IPS-11a (cell line): ENCODE data around the gene ME1.
"Not testable (repeated sequence)": the region's sequence is repeated elsewhere in the genome, so short reads cannot be mapped to it uniquely, and the experiment has no call there.

Experiments
- H3K4me3 ChIP-seq: one replicate; pipeline ENCODE4 v1.5.1; 2013; ENCODE audit warnings: low read depth, low read length, control low read depth

Gene ME1

DNA sequence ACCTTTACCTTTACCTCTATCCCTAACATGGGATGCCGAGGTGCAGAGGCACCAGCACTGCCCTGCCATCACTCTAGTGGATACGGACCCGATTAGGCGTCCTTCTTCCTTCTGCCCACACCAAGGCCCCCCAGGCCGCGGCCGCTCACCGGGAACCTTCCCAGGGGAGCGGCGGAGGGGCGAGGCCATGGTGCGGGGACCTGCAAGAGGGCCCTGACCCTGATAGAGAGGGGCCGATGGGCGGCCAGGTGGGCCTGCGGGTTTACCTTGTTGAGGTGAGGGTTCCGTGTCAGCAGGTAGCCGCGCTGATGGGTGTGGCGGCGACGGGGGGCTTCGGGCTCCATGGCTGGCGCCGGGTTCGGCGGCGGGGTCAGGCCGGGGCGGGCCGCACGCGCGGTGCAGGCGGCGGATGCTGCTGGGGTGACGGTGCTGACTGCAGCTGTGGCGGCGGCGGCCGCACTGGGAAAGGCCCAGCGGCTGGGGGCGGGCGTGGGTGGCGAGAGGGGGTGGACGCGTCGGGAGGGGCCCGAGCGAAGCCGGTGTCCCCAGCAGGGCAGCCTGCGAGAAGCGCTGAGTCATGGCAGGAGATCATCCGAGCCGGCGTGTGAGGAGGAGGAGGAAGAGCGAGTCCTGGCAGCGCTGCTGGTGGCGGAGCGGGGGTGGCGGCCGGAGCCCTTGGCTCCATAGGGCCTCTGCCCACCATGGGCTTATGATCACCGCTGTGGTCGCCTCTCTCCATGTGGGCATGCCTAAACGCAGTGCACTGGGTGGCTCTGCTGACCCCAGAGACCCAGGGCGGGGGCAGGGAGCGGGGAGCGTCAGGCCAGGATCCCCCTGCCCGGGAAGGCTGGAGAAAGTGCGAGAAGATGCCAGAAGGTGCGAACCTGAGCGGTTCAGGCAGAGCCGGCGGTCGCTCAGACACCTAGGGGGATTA lies at the start of gene ME1:
Gene ME1, minus strand, starts transcription at position 441 of the 934 bp plus-strand sequence. Its CDS starts 97 bp downstream, at position 344.
- peak within 1 kb of the TSS; percentile 64 for H3K4me3 ChIP-seq

DNA sequence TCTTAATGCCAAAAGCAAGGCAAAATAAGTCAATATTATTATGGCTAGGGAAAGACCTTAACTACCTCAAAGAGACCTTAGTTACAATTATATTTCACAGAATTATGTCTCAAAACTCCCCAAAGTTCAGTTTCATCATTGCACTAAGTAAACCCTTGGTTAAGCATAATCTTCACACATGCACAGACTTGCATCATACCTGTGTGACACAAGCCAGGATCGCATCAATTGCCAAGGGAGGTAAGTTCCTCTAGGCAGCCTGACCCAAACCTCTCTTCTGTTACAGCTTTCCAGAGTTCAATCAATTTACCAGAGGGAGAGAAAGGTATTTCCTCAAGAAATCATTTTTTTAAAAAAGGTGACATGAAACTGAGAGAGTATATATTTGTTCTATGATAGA lies 49.6 kb upstream of the ME1 start:
- no peak overlapping the region for H3K4me3 ChIP-seq

DNA sequence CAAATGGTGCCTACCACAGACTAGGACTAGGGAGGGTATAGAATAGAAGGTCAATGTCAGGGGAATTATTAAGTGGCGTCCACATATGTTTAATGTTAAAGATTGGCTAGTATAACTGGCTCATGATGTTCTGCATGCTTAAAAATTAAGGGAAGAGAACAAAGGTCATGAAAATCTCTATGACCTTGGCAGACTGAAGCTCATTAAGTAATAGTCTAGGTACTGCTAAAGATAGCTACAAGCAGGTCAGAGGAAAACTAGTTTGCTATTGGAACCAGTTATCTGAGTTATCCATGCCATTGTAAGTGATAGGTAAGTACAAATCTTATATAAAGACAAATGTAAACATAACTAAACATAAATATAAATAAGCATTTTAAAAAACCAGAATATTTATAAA lies 48.5 kb upstream of the ME1 start:
- H3K4me3 ChIP-seq, result no peak overlapping the region

DNA sequence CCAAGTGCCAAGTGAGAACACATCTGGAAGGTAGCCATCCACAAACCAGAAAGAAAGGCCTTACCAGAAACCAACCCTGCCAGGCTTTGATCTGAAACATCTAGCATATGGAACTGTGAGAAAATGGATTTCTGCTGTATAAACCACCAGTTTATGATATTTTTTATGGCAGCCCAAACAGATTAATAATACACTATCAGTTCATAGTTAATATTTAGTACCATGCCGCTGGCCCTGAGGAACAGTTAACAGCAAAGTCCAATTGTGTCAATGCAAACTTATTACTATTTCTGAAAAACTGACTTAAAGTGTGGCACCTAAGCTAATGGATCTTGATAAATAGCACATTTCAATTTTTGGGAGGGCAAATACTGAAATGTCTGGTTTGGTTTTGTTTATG lies 46.1 kb upstream of the ME1 start:
- no peak overlapping the region for H3K4me3 ChIP-seq

- no peak overlapping the region for H3K4me3 ChIP-seq
Measured at GRCh38 chr6:83474309-83474708, 43.5 kb upstream of the ME1 start.

DNA sequence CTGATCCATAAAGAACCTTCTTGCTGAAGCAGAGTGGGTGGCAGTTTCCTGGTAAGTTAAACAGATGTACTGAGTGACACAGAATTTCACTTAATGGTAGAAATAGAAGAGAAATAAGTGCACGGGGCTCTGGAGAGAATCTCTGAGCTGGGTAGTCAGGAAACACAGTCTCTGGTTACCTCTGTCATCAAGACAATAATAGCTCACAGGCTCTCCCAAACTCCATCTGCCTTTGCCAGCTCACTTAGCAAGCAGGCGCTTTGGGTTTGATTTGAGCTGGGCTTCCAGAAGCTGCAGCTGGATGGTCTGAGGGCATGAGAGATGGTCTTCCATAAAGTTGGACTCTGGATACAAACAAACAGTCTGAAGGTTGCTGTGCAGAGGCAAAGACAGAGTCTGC lies 41.9 kb upstream of the ME1 start:
- no peak overlapping the region for H3K4me3 ChIP-seq

- H3K4me3 ChIP-seq, result no peak overlapping the region
Measured at GRCh38 chr6:83470587-83470986, 39.7 kb upstream of the ME1 start.

GRCh38 chr6:83470001-83470400 lies 39.1 kb upstream of the ME1 start:
- H3K4me3 ChIP-seq, result no peak overlapping the region

DNA sequence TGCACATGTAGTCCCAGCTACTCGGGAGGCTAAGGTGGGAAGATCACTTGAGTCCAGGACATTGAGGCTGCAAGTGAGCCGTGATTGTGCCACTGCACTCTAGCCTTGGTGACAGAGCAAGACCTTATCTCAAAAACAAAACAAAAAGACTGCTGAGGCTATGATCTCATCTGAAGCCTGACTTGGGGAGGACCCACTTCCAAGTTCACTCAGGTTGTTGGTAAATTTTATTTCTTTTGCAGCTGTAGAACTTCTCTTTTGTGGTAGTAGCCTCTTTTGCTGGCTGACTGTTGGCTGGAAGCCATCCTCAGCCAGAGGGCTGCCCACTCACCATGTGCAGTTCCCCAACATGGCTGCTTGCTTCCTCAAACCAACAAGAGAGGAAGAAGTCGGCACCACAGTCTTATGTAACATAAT lies 36.8 kb upstream of the ME1 start:
- H3K4me3 ChIP-seq, result no peak overlapping the region

- H3K4me3 ChIP-seq, result no peak overlapping the region
Measured at GRCh38 chr6:83466328-83466727, 35.5 kb upstream of the ME1 start.

DNA sequence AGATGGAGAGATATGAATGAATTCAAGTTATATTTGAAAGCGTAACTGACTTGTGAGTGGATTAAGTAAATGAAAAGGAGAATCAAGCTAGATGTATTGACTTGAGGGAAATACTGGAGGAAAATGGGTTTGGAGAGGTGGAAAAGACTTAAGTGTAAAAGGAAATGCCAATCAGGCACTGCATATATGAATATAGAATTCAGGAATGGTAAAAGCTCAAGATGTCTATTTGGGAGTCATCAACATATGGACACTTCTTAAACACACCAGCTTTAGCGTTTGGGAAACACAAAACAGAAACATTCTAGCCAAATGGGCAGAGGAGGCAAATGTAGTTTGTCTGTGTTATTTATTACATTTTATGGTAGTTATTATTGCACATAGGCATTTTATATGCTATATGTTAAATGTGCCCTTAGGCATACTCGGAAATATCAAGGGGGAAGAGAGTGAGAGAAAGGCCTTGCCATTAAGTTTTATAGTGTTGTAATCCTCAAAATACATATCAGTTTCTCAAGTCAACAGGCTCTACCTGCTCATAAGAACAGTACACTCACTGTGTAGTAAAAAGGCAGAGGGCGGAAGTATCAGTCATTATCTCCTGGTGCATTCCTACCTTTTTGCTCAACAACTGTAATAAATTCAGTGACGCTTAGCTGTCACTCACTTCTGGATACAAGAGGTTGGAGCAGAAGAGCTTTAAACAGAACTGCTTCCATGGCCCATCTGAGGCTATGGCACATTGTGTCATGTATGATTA lies 33.7 kb upstream of the ME1 start:
- no peak overlapping the region for H3K4me3 ChIP-seq

- no peak overlapping the region for H3K4me3 ChIP-seq
Measured at GRCh38 chr6:83463886-83464285, 33.0 kb upstream of the ME1 start.

GRCh38 chr6:83462524-83462923 lies 31.7 kb upstream of the ME1 start:
- H3K4me3 ChIP-seq, result no peak overlapping the region

GRCh38 chr6:83461438-83461837 lies 30.6 kb upstream of the ME1 start:
- H3K4me3 ChIP-seq, result no peak overlapping the region

DNA sequence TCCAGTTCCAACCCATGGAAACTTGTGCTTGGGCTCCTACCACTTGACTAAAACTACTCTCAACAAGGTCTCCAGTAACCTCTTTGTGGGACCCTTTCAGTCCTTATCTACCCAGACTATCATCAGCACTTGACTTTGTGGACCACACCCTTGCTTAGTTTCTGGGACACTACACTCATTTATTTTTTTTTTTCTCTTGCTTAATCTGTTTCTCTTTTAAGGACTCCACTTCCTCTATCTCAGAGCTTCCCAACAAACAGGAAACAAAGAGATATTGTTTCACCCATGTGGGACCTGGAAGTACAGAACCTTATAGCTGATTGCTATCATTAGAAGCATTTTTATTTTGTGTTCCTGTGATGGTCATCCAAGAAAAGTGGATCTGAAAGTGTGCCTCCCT lies 28.8 kb upstream of the ME1 start:
- H3K4me3 ChIP-seq, result no peak overlapping the region

- H3K4me3 ChIP-seq, result not testable (repeated sequence)
Measured at GRCh38 chr6:83450015-83450414, 19.2 kb upstream of the ME1 start.

- H3K4me3 ChIP-seq, result not testable (repeated sequence)
Measured at GRCh38 chr6:83444086-83444699, 13.3 kb upstream of the ME1 start.

DNA sequence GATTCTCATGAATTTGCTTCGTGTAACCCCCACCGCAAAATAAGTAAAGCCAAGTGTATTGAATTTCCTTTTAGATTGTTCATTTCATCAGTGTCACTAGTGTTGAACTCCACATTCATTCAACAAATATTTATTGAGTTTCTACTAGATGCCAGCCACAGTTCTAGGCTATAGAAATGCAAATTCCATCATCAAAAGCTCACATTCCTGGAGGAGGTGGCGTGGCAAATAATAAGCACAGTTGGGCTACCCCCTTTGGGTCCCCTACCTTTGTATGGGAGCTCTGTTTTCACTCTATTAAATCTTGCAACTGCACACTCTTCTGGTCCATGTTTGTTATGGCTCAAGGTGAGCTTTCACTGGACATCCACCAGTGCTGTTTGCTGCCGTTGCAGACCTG lies 12.7 kb upstream of the ME1 start:
- H3K4me3 ChIP-seq, result no peak overlapping the region

- no peak overlapping the region for H3K4me3 ChIP-seq
Measured at GRCh38 chr6:83442752-83443151, 11.9 kb upstream of the ME1 start.

DNA sequence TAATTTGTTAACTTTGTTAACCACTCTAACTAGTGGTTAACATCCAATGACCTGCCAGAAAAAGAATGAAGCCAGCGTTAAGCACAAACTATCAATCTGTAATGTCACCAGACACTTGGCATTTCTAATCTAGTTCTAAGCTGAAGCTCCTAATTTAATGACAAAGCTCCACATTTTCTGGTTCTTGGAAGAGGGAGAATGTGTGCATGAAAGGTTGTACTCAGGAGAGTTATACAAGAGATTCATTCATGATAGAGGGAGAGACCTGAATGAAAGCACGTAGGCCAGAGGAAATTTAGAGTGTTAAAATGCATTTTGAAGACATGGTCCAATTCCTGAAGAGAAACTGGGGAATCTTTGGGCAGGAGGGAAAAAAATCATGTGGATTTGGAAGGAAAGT lies 8.3 kb upstream of the ME1 start:
- no peak overlapping the region for H3K4me3 ChIP-seq

DNA sequence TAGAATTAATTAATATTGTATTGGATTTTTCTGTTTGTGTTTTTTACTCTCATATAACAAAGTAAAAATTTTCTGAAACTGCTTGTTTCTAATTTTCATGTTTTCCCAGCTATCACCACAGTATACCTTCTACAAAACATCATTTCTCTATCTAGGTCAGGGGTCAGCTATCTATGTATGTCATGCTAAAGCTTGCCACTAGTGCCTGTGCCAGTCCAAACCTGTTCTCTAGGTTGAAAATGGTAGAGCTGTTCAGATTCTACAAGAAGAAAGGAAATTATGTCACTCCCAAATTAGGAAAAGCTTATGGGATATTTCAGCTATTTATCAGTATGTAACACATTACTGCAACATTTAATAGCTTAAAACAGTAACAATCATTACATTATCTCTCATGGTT lies 5.8 kb upstream of the ME1 start:
- no peak overlapping the region for H3K4me3 ChIP-seq

DNA sequence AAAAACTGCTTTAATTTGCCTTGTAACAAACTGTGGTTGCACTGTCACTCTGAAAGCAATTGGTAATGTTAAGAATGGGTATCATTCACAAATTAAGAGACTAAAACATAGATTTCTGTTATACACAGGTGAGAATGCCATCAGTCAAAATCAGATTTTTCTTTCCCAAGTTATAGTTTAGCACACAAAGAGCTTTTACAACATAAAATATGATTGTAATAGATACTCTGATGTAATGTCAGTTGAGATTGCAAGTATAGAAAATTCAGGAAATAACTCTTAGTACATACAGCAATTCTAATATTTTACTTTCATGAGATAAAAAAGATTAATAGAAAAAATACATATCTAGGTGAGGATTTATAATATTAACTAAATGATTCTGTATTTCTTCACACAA lies 2.3 kb upstream of the ME1 start:
- H3K4me3 ChIP-seq, result no peak overlapping the region
